GM23338 (cell line): ENCODE measurements around the gene ANO4. TPM values are rescaled to one million over a fixed set of nuclear protein-coding genes. Genes with fewer than 3 reads are reported as not detected.

Experiments used
- ATAC-seq: fragments of 200-7000 bp; cut with Tn5 transposase; 3 replicates; pipeline ENCODE4 v1.9.1; 2020
- DNase-seq: peaks from one replicate; pipeline ENCODE4 v3.0.0-alpha.2; 2015; ENCODE audit warnings: low spot score
- H2AFZ ChIP-seq: fragments of 200-600 bp; sonication (generic); 2 replicates; pipeline ENCODE4 v1.8.0; 2016; ENCODE audit warnings: antibody characterized with exemption, mild to moderate bottlenecking, moderate library complexity
- H3F3A ChIP-seq: fragments of 200-600 bp; sonication (generic); replicated peaks from 2 replicates; pipeline ENCODE4 v1.8.0; 2017; ENCODE audit warnings: antibody characterized with exemption, mixed run types, low read depth
- H3K27ac ChIP-seq: fragments of 200-600 bp; sonication (generic); 2 replicates; pipeline ENCODE4 v1.6.1; 2016; ENCODE audit warnings: low read depth
- H3K27me3 ChIP-seq: fragments of 200-600 bp; sonication (generic); 2 replicates; pipeline ENCODE4 v1.8.0; 2016; ENCODE audit warnings: mild to moderate bottlenecking, mixed run types, moderate library complexity; ENCODE audit not compliant: insufficient read depth
- H3K36me3 ChIP-seq: fragments of 200-600 bp; sonication (generic); 2 replicates; pipeline ENCODE4 v1.8.0; 2016; ENCODE audit warnings: mild to moderate bottlenecking; ENCODE audit not compliant: insufficient read depth
- H3K4me1 ChIP-seq: fragments of 200-600 bp; sonication (generic); 2 replicates; pipeline ENCODE4 v1.8.0; 2016; ENCODE audit warnings: mild to moderate bottlenecking, moderate library complexity; ENCODE audit not compliant: insufficient read depth
- H3K4me2 ChIP-seq: fragments of 200-600 bp; sonication (generic); 2 replicates; pipeline ENCODE4 v1.7.1; 2017; ENCODE audit warnings: mixed run types
- H3K4me3 ChIP-seq: fragments of 200-600 bp; sonication (generic); 2 replicates; pipeline ENCODE4 v1.6.1; 2016; ENCODE audit warnings: mixed run types
- H3K79me2 ChIP-seq: fragments of 200-600 bp; sonication (generic); replicated peaks from 2 replicates; pipeline ENCODE4 v1.8.0; 2017; ENCODE audit warnings: mild to moderate bottlenecking; ENCODE audit not compliant: insufficient read depth
- H3K9me2 ChIP-seq: fragments of 200-600 bp; sonication (generic); 2 replicates; pipeline ENCODE4 v1.8.0; 2017; ENCODE audit not compliant: insufficient read depth
- H4K20me1 ChIP-seq: fragments of 200-600 bp; sonication (generic); replicated peaks from 2 replicates; pipeline ENCODE4 v1.8.0; 2017; ENCODE audit warnings: mild to moderate bottlenecking; ENCODE audit not compliant: insufficient read depth
- H3K27ac Mint-ChIP-seq: 2 replicates; pipeline ENCODE4 v1.8.0; 2020; ENCODE audit warnings: inconsistent platforms, mild to moderate bottlenecking, moderate library complexity, mixed read lengths
- H3K27me3 Mint-ChIP-seq: 3 replicates; pipeline ENCODE4 v1.8.0; 2022; ENCODE audit warnings: low read depth, mild to moderate bottlenecking, moderate library complexity, mixed read lengths, inconsistent platforms; ENCODE audit not compliant: insufficient read depth, poor library complexity
- H3K36me3 Mint-ChIP-seq: 3 replicates; pipeline ENCODE4 v1.8.0; 2021; ENCODE audit warnings: low read depth, mild to moderate bottlenecking, inconsistent platforms, moderate library complexity, mixed read lengths
- H3K4me1 Mint-ChIP-seq: 3 replicates; pipeline ENCODE4 v1.8.0; 2020; ENCODE audit warnings: mild to moderate bottlenecking, inconsistent platforms, mixed read lengths
- H3K4me3 Mint-ChIP-seq: 3 replicates; pipeline ENCODE4 v1.8.0; 2021; ENCODE audit warnings: moderate library complexity, mild to moderate bottlenecking, inconsistent platforms, mixed read lengths
- H3K9me3 Mint-ChIP-seq: 3 replicates; pipeline ENCODE4 v1.8.0; 2020; ENCODE audit warnings: moderate library complexity, mild to moderate bottlenecking, inconsistent platforms, mixed read lengths
- CREB1 ChIP-seq: fragments of 250-450 bp; sonication (Bioruptor Pico); IDR thresholded peaks from 2 replicates; pipeline ENCODE4 v1.5.0; 2020; ENCODE audit warnings: low read depth, mild to moderate bottlenecking, moderate library complexity
- CTCF ChIP-seq, 2 experiments: fragments of 200-600 bp in 1 of 2; sonication (generic) in 1 of 2; conservative IDR thresholded peaks; 2 replicates each; pipeline versions ENCODE4 v1.5.1 to v1.6.1; 2016 to 2017; ENCODE audit warnings: antibody characterized with exemption in 2 of 2, low read depth in 2 of 2, mild to moderate bottlenecking in 2 of 2, moderate library complexity in 1 of 2
- EZH2 ChIP-seq: fragments of 200-600 bp; sonication (generic); IDR thresholded peaks from one replicate; pipeline ENCODE4 v1.8.0; 2017; ENCODE audit warnings: antibody characterized with exemption, mild to moderate bottlenecking, low read depth; ENCODE audit not compliant: unreplicated experiment
- EZH2phosphoT487 ChIP-seq: fragments of 200-600 bp; sonication (generic); IDR thresholded peaks from one replicate; pipeline ENCODE4 v1.8.1; 2018; ENCODE audit warnings: antibody characterized with exemption; ENCODE audit not compliant: unreplicated experiment
- JUNB ChIP-seq: IDR thresholded peaks from one replicate; pipeline ENCODE4 v1.6.1; 2016; ENCODE audit warnings: antibody characterized with exemption; ENCODE audit not compliant: unreplicated experiment
- NANOG ChIP-seq: IDR thresholded peaks from 2 replicates; pipeline ENCODE4 v1.6.1; 2016; ENCODE audit warnings: antibody characterized with exemption, borderline replicate concordance
- POLR2AphosphoS5 ChIP-seq: IDR thresholded peaks from 2 replicates; pipeline ENCODE4 v1.6.1; 2016; ENCODE audit warnings: antibody characterized with exemption, low read depth
- ZNF114 ChIP-seq: fragments of 250-450 bp; sonication (Bioruptor Pico); IDR thresholded peaks from 2 replicates; pipeline ENCODE4 v1.5.0; 2020; ENCODE audit warnings: mild to moderate bottlenecking, moderate library complexity
- ZNF331 ChIP-seq: fragments of 250-450 bp; sonication (Bioruptor Pico); IDR thresholded peaks from 2 replicates; pipeline ENCODE4 v1.5.0; 2020; ENCODE audit warnings: low read depth, mild to moderate bottlenecking, moderate library complexity
- polyA plus RNA-seq: library from polyadenylated mRNA; unstranded; fragments of >200 nt; fragmentation: Nextera tagmentation; extraction: Ambion mirVana; gene quantifications from 2 replicates; pipeline ENCODE4 v1.2.1, GENCODE V29; 2016
- total RNA-seq: library from RNA; depleted of rRNA; stranded (reverse); fragments of >200 nt; shearing (Covaris generic); gene quantifications from 2 replicates; pipeline ENCODE4 v1.2.3, GENCODE V29; 2014
- TF ChIP-seq, protein P1 (sequence below): fragments of 250-450 bp; sonication (Bioruptor Pico); IDR thresholded peaks from 2 replicates; pipeline ENCODE4 v1.5.0; 2020; ENCODE audit warnings: mild to moderate bottlenecking, moderate library complexity
- TF ChIP-seq, protein P2 (sequence below): IDR thresholded peaks from 2 replicates; pipeline ENCODE4 v1.6.1; 2016; ENCODE audit warnings: antibody characterized with exemption
- TF ChIP-seq, protein P3 (sequence below): IDR thresholded peaks from one replicate; pipeline ENCODE4 v1.6.1; 2018; ENCODE audit warnings: antibody characterized with exemption; ENCODE audit not compliant: unreplicated experiment

Gene ANO4
- total and polyA plus RNA-seq, 2 experiments from 2014 or later, result 1.7 to 8.7 TPM

DNA sequence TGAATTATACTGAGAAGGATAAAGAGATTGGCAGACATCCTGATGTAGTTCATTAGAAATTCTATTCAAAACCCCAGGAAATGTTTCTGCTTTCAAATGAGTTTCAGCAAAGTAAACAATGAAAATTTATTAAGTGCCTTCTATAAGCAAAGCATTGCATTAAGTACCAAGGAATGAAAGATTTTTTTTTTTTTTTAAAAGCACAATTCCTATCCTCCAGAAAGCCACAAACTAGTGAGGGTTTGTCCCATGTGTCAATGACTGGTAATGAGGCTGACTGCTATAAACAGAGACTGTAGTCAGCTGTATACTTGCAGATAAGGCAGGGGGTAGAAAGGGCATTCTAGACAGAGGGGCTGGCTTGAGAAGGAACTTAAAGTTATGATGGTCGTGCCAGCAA lies 6.7 kb downstream of the ANO4 start:
- Histone ChIP-seq H3K36me3 (no peaks in the 10 kb centered on the region), H3K79me2 (no peaks in the 10 kb centered on the region), H3F3A (no peaks in the 10 kb centered on the region), H3K27ac (no peak overlapping the region), H3K27me3 (no peaks in the 10 kb centered on the region), H2AFZ (no peak overlapping the region), H3K4me1 (peaks cover 24% of the 10 kb centered on the region), H4K20me1 (no peaks in the 10 kb centered on the region), H3K4me2 (no peak overlapping the region), H3K4me3 (no peak overlapping the region), H3K9me2 (no peaks in the 10 kb centered on the region)
- DNase-seq, result no peak
- Mint-ChIP-seq H3K36me3 (no peaks in the 10 kb centered on the region), H3K4me3 (no peak overlapping the region), H3K4me1 (peaks cover 33% of the 10 kb centered on the region), H3K9me3 (no peaks in the 10 kb centered on the region), H3K27me3 (peaks cover 5% of the 10 kb centered on the region), H3K27ac (no peak overlapping the region)
- ATAC-seq, result no peak
- TF ChIP-seq CTCF (conservative IDR thresholded peaks at IDR 0.05; ENCODE audit: low read depth in 2 of 2) (no peak), ZNF331 (no peak), ZNF114 (CRISPR knock-in tag) (no peak), EZH2 (no peak), POLR2AphosphoS5 (no peak), JUNB (no peak), EZH2phosphoT487 (no peak), CREB1 (CRISPR knock-in tag) (no peak), NANOG (no peak)
- TF ChIP-seq, protein P1, sequence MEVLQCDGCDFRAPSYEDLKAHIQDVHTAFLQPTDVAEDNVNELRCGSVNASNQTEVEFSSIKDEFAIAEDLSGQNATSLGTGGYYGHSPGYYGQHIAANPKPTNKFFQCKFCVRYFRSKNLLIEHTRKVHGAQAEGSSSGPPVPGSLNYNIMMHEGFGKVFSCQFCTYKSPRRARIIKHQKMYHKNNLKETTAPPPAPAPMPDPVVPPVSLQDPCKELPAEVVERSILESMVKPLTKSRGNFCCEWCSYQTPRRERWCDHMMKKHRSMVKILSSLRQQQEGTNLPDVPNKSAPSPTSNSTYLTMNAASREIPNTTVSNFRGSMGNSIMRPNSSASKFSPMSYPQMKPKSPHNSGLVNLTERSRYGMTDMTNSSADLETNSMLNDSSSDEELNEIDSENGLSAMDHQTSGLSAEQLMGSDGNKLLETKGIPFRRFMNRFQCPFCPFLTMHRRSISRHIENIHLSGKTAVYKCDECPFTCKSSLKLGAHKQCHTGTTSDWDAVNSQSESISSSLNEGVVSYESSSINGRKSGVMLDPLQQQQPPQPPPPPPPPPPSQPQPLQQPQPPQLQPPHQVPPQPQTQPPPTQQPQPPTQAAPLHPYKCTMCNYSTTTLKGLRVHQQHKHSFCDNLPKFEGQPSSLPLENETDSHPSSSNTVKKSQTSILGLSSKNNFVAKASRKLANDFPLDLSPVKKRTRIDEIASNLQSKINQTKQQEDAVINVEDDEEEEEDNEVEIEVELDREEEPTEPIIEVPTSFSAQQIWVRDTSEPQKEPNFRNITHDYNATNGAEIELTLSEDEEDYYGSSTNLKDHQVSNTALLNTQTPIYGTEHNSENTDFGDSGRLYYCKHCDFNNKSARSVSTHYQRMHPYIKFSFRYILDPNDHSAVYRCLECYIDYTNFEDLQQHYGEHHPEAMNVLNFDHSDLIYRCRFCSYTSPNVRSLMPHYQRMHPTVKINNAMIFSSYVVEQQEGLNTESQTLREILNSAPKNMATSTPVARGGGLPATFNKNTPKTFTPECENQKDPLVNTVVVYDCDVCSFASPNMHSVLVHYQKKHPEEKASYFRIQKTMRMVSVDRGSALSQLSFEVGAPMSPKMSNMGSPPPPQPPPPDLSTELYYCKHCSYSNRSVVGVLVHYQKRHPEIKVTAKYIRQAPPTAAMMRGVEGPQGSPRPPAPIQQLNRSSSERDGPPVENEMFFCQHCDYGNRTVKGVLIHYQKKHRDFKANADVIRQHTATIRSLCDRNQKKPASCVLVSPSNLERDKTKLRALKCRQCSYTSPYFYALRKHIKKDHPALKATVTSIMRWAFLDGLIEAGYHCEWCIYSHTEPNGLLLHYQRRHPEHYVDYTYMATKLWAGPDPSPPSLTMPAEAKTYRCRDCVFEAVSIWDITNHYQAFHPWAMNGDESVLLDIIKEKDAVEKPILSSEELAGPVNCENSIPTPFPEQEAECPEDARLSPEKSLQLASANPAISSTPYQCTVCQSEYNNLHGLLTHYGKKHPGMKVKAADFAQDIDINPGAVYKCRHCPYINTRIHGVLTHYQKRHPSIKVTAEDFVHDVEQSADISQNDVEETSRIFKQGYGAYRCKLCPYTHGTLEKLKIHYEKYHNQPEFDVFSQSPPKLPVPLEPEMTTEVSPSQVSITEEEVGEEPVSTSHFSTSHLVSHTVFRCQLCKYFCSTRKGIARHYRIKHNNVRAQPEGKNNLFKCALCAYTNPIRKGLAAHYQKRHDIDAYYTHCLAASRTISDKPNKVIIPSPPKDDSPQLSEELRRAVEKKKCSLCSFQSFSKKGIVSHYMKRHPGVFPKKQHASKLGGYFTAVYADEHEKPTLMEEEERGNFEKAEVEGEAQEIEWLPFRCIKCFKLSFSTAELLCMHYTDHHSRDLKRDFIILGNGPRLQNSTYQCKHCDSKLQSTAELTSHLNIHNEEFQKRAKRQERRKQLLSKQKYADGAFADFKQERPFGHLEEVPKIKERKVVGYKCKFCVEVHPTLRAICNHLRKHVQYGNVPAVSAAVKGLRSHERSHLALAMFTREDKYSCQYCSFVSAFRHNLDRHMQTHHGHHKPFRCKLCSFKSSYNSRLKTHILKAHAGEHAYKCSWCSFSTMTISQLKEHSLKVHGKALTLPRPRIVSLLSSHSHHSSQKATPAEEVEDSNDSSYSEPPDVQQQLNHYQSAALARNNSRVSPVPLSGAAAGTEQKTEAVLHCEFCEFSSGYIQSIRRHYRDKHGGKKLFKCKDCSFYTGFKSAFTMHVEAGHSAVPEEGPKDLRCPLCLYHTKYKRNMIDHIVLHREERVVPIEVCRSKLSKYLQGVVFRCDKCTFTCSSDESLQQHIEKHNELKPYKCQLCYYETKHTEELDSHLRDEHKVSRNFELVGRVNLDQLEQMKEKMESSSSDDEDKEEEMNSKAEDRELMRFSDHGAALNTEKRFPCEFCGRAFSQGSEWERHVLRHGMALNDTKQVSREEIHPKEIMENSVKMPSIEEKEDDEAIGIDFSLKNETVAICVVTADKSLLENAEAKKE (CRISPR knock-in tag), result no peak
- TF ChIP-seq, protein P2, sequence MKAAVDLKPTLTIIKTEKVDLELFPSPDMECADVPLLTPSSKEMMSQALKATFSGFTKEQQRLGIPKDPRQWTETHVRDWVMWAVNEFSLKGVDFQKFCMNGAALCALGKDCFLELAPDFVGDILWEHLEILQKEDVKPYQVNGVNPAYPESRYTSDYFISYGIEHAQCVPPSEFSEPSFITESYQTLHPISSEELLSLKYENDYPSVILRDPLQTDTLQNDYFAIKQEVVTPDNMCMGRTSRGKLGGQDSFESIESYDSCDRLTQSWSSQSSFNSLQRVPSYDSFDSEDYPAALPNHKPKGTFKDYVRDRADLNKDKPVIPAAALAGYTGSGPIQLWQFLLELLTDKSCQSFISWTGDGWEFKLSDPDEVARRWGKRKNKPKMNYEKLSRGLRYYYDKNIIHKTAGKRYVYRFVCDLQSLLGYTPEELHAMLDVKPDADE, result no peak
- TF ChIP-seq, protein P3, sequence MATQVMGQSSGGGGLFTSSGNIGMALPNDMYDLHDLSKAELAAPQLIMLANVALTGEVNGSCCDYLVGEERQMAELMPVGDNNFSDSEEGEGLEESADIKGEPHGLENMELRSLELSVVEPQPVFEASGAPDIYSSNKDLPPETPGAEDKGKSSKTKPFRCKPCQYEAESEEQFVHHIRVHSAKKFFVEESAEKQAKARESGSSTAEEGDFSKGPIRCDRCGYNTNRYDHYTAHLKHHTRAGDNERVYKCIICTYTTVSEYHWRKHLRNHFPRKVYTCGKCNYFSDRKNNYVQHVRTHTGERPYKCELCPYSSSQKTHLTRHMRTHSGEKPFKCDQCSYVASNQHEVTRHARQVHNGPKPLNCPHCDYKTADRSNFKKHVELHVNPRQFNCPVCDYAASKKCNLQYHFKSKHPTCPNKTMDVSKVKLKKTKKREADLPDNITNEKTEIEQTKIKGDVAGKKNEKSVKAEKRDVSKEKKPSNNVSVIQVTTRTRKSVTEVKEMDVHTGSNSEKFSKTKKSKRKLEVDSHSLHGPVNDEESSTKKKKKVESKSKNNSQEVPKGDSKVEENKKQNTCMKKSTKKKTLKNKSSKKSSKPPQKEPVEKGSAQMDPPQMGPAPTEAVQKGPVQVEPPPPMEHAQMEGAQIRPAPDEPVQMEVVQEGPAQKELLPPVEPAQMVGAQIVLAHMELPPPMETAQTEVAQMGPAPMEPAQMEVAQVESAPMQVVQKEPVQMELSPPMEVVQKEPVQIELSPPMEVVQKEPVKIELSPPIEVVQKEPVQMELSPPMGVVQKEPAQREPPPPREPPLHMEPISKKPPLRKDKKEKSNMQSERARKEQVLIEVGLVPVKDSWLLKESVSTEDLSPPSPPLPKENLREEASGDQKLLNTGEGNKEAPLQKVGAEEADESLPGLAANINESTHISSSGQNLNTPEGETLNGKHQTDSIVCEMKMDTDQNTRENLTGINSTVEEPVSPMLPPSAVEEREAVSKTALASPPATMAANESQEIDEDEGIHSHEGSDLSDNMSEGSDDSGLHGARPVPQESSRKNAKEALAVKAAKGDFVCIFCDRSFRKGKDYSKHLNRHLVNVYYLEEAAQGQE, result no peak
